Activated CD4-positive, alpha-beta T cell treated with anti-CD3 and anti-CD28 coated beads, Interleukin-2, Interleukin-4, amounts not matched to agents 100 ng/mL and 50 ng/mL, durations not matched to agents 16 hours and 8 hours (primary cell): ENCODE results near the gene ZNF559.

ENCODE experiments used
- DNase-seq: peaks from one replicate; pipeline ENCODE4 v3.0.0-alpha.2; 2020; ENCODE audit warnings: low spot score

Gene ZNF559

GRCh38 chr19:9354651-9355050 lies 30.7 kb downstream of the ZNF559 start:
- DNase-seq, result no peak

- DNase-seq, result no peak
These were observed 38.9 kb downstream of the ZNF559 start, which contains the start of gene ZNF177 for GRCh38 chr19:9362905-9363304. Gene ZNF177, plus strand, starts transcription at chr19:9363013. Its CDS starts 15,299 bp downstream, at chr19:9378312.

GRCh38 chr19:9370738-9371619 lies 47.0 kb downstream of the ZNF559 start:
- no peak for DNase-seq

- DNase-seq, result no peak
These were observed 57.4 kb downstream of the ZNF559 start for GRCh38 chr19:9381361-9381785.
